Neural cell (in vitro differentiated cells): ENCODE results near the gene CA12. TPM values are rescaled to one million over a fixed set of nuclear protein-coding genes. Genes with fewer than 3 reads are reported as not detected.

Source experiments
- H2AFZ ChIP-seq: fragments of 200-600, 300-800 bp; sonication (generic), shearing (Covaris generic); 2 replicates; pipeline ENCODE4 v1.6.0; 2014; ENCODE audit warnings: low read depth, mild to moderate bottlenecking, antibody characterized with exemption, low read length, moderate library complexity
- H3F3A ChIP-seq: fragments of 200-600 bp; shearing (Covaris generic); 2 replicates; pipeline ENCODE4 v1.6.1; 2016; ENCODE audit warnings: mild to moderate bottlenecking, moderate library complexity, mixed read lengths, antibody characterized with exemption, low read length; ENCODE audit not compliant: insufficient read depth, poor library complexity, severe bottlenecking
- H3K27ac ChIP-seq: fragments of 200-600, 300-800 bp; sonication (generic), shearing (Covaris generic); 2 replicates; pipeline ENCODE4 v1.5.1; 2014; ENCODE audit warnings: mild to moderate bottlenecking, low read length, moderate library complexity
- H3K27me3 ChIP-seq: fragments of 300-800, 200-600 bp; sonication (generic), shearing (Covaris generic); 2 replicates; pipeline ENCODE4 v1.6.0; 2014; ENCODE audit warnings: mild to moderate bottlenecking, low read depth, low read length, moderate library complexity; ENCODE audit not compliant: insufficient read depth
- H3K36me3 ChIP-seq: fragments of 300-800, 200-600 bp; sonication (generic), shearing (Covaris generic); 2 replicates; pipeline ENCODE4 v1.5.1; 2014; ENCODE audit warnings: mild to moderate bottlenecking, antibody characterized with exemption, low read length, moderate library complexity; ENCODE audit not compliant: insufficient read depth
- H3K4me2 ChIP-seq: fragments of 300-800, 200-600 bp; sonication (generic), shearing (Covaris generic); 2 replicates; pipeline ENCODE4 v1.6.0; 2014; ENCODE audit warnings: mild to moderate bottlenecking, low read length
- H3K4me3 ChIP-seq: fragments of 300-800, 200-600 bp; sonication (generic), shearing (Covaris generic); 2 replicates; pipeline ENCODE4 v1.5.1; 2014; ENCODE audit warnings: mild to moderate bottlenecking, low read length, moderate library complexity
- H3K79me2 ChIP-seq: fragments of 200-600 bp; shearing (Covaris generic); replicated peaks from 2 replicates; pipeline ENCODE4 v1.6.0; 2014; ENCODE audit warnings: mild to moderate bottlenecking, low read length, moderate library complexity; ENCODE audit not compliant: insufficient read depth
- H3K9ac ChIP-seq: fragments of 300-800, 200-600 bp; sonication (generic), shearing (Covaris generic); 2 replicates; pipeline ENCODE4 v1.6.1; 2016; ENCODE audit warnings: mild to moderate bottlenecking, low read length, mixed read lengths
- H3K9me2 ChIP-seq: fragments of 200-600 bp; shearing (Covaris generic); 2 replicates; pipeline ENCODE4 v1.6.1; 2016; ENCODE audit warnings: mild to moderate bottlenecking, low read length, mixed read lengths; ENCODE audit not compliant: insufficient read depth
- H3K9me3 ChIP-seq: fragments of 200-600, 300-800 bp; sonication (generic), shearing (Covaris generic); 2 replicates; pipeline ENCODE4 v1.6.1; 2016; ENCODE audit warnings: mild to moderate bottlenecking, mixed run types, low read length, moderate library complexity, mixed read lengths
- H4K20me1 ChIP-seq: fragments of 200-600 bp; shearing (Covaris generic); 2 replicates; pipeline ENCODE4 v1.6.1; 2016; ENCODE audit warnings: mild to moderate bottlenecking, mixed run types; ENCODE audit not compliant: insufficient read depth
- CTCF ChIP-seq: fragments of 450-650 bp; IDR thresholded peaks from 2 replicates; pipeline ENCODE4 v1.5.1; 2014; ENCODE audit warnings: antibody characterized with exemption, mild to moderate bottlenecking, moderate library complexity; ENCODE audit not compliant: poor library complexity, severe bottlenecking
- EP300 ChIP-seq: fragments of 450-650 bp; conservative IDR thresholded peaks from 2 replicates; pipeline ENCODE4 v1.6.1; 2014; ENCODE audit warnings: antibody characterized with exemption, mild to moderate bottlenecking, moderate library complexity; ENCODE audit not compliant: poor library complexity, severe bottlenecking
- EZH2 ChIP-seq: fragments of 200-600, 300-800 bp; shearing (Covaris generic), sonication (generic); IDR thresholded peaks from 2 replicates; pipeline ENCODE4 v1.6.1; 2014; ENCODE audit warnings: antibody characterized with exemption, low read length, borderline replicate concordance, mild to moderate bottlenecking; ENCODE audit not compliant: insufficient read depth, poor library complexity, severe bottlenecking
- MXI1 ChIP-seq: fragments of 450-650 bp; conservative IDR thresholded peaks from 2 replicates; pipeline ENCODE4 v1.6.1; 2014; ENCODE audit warnings: antibody characterized with exemption, mild to moderate bottlenecking; ENCODE audit not compliant: poor library complexity, severe bottlenecking
- POLR2AphosphoS5 ChIP-seq: IDR thresholded peaks from 2 replicates; pipeline ENCODE4 v1.6.1; 2012
- RAD21 ChIP-seq: fragments of 450-650 bp; conservative IDR thresholded peaks from 2 replicates; pipeline ENCODE4 v1.6.1; 2014; ENCODE audit warnings: antibody characterized with exemption, mild to moderate bottlenecking, moderate library complexity
- REST ChIP-seq: IDR thresholded peaks from 2 replicates; pipeline ENCODE4 v1.6.1; 2012; ENCODE audit warnings: borderline replicate concordance
- SMC3 ChIP-seq: fragments of 450-650 bp; conservative IDR thresholded peaks from 2 replicates; pipeline ENCODE4 v1.6.1; 2014; ENCODE audit warnings: antibody characterized with exemption, mild to moderate bottlenecking, moderate library complexity; ENCODE audit not compliant: poor library complexity
- TAF1 ChIP-seq: IDR thresholded peaks from 2 replicates; pipeline ENCODE4 v1.6.1; 2012; ENCODE audit warnings: low read depth
- polyA plus RNA-seq: library from polyadenylated mRNA; depleted of rRNA; stranded (reverse); fragments of >200 nt; gene quantifications from 2 replicates; pipeline ENCODE4 v1.2.3, GENCODE V29; 2014

The CA12 gene
- polyA plus RNA-seq, 1 donor from 2014 or later = 0.11 TPM

GRCh38 chr15:63409179-63409578 is 27.5 kb upstream of the CA12 start:
- no peak overlapping the region for H3K4me3 ChIP-seq
- H4K20me1 ChIP-seq = no peaks in the 10 kb centered on the region
- H3K4me2 ChIP-seq = no peak overlapping the region
- H3K9me3 ChIP-seq = no peaks in the 10 kb centered on the region
- H3K27me3 ChIP-seq = no peaks in the 10 kb centered on the region
- H3K9me2 ChIP-seq = no peaks in the 10 kb centered on the region
- H3F3A ChIP-seq = no peaks in the 10 kb centered on the region
- no peak overlapping the region for H3K9ac ChIP-seq
- H2AFZ ChIP-seq = no peak overlapping the region
- TF ChIP-seq REST (no peak), TAF1 (no peak), EZH2 (no peak), RAD21 (no peak), MXI1 (no peak), SMC3 (no peak), EP300 (no peak), CTCF (no peak), POLR2AphosphoS5 (no peak)
- H3K27ac ChIP-seq = no peak overlapping the region
- H3K36me3 ChIP-seq = no peaks in the 10 kb centered on the region
- H3K79me2 ChIP-seq = no peaks in the 10 kb centered on the region

- H3K27ac ChIP-seq = no peak overlapping the region
- H3K27me3 ChIP-seq = no peaks in the 10 kb centered on the region
- H3K9me2 ChIP-seq = no peaks in the 10 kb centered on the region
- H2AFZ ChIP-seq = no peak overlapping the region
- H3K79me2 ChIP-seq = no peaks in the 10 kb centered on the region
- H3K4me3 ChIP-seq = no peak overlapping the region
- H3K4me2 ChIP-seq = no peak overlapping the region
- H3K36me3 ChIP-seq = no peaks in the 10 kb centered on the region
- no peaks in the 10 kb centered on the region for H4K20me1 ChIP-seq
- no peaks in the 10 kb centered on the region for H3F3A ChIP-seq
- no peaks in the 10 kb centered on the region for H3K9me3 ChIP-seq
- TF ChIP-seq REST = no peak
- TF ChIP-seq TAF1 = no peak
- no peak for TF ChIP-seq MXI1
- TF ChIP-seq EZH2 = no peak
- no peak for TF ChIP-seq CTCF
- TF ChIP-seq RAD21 = no peak
- no peak for TF ChIP-seq EP300
- no peak for TF ChIP-seq SMC3
- no peak overlapping the region for H3K9ac ChIP-seq
These were observed 26.9 kb upstream of the CA12 start for GRCh38 chr15:63408524-63408923.
